Measurements from ENCODE around the gene POLR2I. TPM values are rescaled to one million over a fixed set of nuclear protein-coding genes. Genes with fewer than 3 reads are reported as not detected.

Gene POLR2I
- polyA plus RNA-seq, 1 of the 3 experiments (the other 2 are of a cell fraction): 140 TPM

GRCh38 chr19:36089847-36090246 is 24.8 kb downstream of the POLR2I start (continued):
- no peak for TF ChIP-seq MEF2A (IDR thresholded peaks at IDR 0.05; ENCODE audit: borderline replicate concordance, low read depth)
- TF ChIP-seq POLR2AphosphoS5 (IDR thresholded peaks at IDR 0.05; ENCODE audit: low read depth, low read length): no peak
- no peak for TF ChIP-seq TEAD4 (IDR thresholded peaks at IDR 0.05; ENCODE audit: borderline replicate concordance, insufficient read depth)
- no peak for TF ChIP-seq TCF12 (IDR thresholded peaks at IDR 0.05)
- no peak for TF ChIP-seq FOXM1 (IDR thresholded peaks at IDR 0.05; ENCODE audit: low read depth)
- TF ChIP-seq, protein P1, sequence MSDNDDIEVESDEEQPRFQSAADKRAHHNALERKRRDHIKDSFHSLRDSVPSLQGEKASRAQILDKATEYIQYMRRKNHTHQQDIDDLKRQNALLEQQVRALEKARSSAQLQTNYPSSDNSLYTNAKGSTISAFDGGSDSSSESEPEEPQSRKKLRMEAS (IDR thresholded peaks at IDR 0.05; ENCODE audit: low read depth): no peak
- no peak for TF ChIP-seq JUND (IDR thresholded peaks at IDR 0.05)

DNA sequence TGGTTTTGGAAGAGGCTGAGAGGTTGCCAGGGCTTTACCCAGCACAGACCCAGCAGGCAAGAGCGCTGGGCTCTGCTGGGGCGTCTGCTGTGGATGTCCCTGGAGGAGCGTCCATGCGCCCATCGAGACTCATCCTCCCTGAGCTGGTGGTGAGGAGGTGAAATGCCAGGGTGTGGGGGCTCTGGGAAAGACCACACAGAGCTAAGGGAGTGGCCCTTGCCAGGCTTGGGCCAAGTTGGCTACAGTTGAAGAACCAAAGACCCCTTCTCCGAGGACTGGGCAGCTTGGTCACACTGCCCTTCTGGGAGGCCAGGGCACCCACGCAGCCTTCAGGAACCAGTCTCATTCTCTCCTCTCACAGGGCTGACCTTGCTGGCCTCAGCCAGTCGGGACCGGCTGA is 28.3 kb downstream of the POLR2I start:
- no peaks in the 10 kb centered on the region for H3F3A ChIP-seq (replicated peaks; ENCODE audit: insufficient read depth)
- CTCF ChIA-PET: no interaction called here
- H4K20me1 ChIP-seq (ENCODE audit: insufficient read depth): no peaks in the 10 kb centered on the region
- no peak for DNase-seq
- H3K36me3 ChIP-seq (replicated peaks in 1 of 2; ENCODE audit: control insufficient read depth in 1 of 2, insufficient read depth in 2 of 2, low read length in 1 of 2): peaks cover 3 to 17% of the 10 kb centered on the region in 2 experiments
- H3K27me3 ChIP-seq (ENCODE audit: insufficient read depth): no peaks in the 10 kb centered on the region
- 93% methylated on average over 9 of the region's 9 CpGs for WGBS (ENCODE audit: low lambda C conversion rate)
- H3K4me2 ChIP-seq: no peak overlapping the region
- no peaks in the 10 kb centered on the region for H3K4me1 ChIP-seq (ENCODE audit: control insufficient read depth in 1 of 2, insufficient read depth in 2 of 2, low read depth in 1 of 2, low read length in 1 of 2)
- no peak overlapping the region for H3K9ac ChIP-seq
- no peak overlapping the region for H3K4me3 ChIP-seq (ENCODE audit: low read depth in 2 of 2, low read length in 1 of 2)
- POLR2A ChIA-PET: no interaction called here
- no peak overlapping the region for H3K27ac ChIP-seq (ENCODE audit: low read depth in 2 of 2, low read length in 1 of 2)
- no peaks in the 10 kb centered on the region for H3K9me3 ChIP-seq
- H2AFZ ChIP-seq (ENCODE audit: low read depth): no peak overlapping the region
- TF ChIP-seq POLR2AphosphoS5 (IDR thresholded peaks at IDR 0.05; ENCODE audit: low read depth, low read length) (no peak), CHD2 (IDR thresholded peaks at IDR 0.05; ENCODE audit: low read length, partially characterized antibody) (no peak), GATA2 (CRISPR knock-in tag; IDR thresholded peaks at IDR 0.05) (no peak), SIN3A (IDR thresholded peaks at IDR 0.05; ENCODE audit: borderline replicate concordance, low read depth, low read length) (no peak)
- TF ChIP-seq, protein P1 (IDR thresholded peaks at IDR 0.05; ENCODE audit: low read depth): no peak
- TF ChIP-seq, protein P2, sequence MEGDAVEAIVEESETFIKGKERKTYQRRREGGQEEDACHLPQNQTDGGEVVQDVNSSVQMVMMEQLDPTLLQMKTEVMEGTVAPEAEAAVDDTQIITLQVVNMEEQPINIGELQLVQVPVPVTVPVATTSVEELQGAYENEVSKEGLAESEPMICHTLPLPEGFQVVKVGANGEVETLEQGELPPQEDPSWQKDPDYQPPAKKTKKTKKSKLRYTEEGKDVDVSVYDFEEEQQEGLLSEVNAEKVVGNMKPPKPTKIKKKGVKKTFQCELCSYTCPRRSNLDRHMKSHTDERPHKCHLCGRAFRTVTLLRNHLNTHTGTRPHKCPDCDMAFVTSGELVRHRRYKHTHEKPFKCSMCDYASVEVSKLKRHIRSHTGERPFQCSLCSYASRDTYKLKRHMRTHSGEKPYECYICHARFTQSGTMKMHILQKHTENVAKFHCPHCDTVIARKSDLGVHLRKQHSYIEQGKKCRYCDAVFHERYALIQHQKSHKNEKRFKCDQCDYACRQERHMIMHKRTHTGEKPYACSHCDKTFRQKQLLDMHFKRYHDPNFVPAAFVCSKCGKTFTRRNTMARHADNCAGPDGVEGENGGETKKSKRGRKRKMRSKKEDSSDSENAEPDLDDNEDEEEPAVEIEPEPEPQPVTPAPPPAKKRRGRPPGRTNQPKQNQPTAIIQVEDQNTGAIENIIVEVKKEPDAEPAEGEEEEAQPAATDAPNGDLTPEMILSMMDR (IDR thresholded peaks at IDR 0.05): no peak
- H3K9me2 ChIP-seq: no peaks in the 10 kb centered on the region
- no peaks in the 10 kb centered on the region for H3K79me2 ChIP-seq (ENCODE audit: insufficient read depth)

DNA sequence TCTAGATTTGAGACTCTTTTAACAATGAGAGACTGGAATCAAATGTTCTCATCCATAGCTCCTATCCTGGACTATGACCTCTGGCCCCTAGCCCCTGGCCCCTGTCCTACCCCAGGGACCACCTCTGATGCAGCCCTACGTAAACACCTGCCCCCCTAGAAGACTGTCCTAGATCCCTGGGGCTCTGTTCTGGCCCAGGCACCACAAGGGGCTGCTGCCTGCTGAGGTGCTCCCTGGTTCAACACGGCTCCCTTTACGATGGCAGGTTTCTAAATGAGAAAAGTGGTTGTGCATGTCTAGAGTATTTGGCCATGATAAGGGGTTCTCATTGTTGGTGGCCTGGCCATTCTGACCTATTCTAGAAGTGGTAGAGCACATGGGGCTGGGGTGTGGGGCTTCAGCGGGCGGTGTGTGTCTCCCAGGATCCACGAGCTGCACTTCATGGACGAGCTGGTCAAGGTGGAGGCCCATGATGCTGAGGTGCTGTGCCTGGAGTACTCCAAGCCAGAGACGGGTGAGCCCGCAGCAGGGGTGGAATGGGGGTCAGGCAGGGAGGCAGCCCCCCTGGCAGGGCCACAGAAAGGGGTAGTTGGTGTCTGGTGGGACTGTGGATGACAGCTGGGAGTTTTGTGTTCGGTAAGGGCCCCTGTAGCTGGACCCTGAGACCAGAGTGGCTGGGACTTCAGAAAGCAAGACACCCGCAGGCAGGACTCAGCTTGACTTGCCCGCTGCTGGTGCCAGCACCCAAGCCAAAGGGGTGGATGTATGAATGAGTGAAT is 30.3 kb downstream of the POLR2I start:
- no peaks in the 10 kb centered on the region for H3F3A ChIP-seq (replicated peaks; ENCODE audit: insufficient read depth)
- no peak overlapping the region for H3K4me3 ChIP-seq (ENCODE audit: low read depth in 2 of 2, low read length in 1 of 2)
- H3K9me2 ChIP-seq: no peaks in the 10 kb centered on the region
- 97% methylated on average over 12 of the region's 12 CpGs for WGBS (ENCODE audit: low lambda C conversion rate)
- no peak overlapping the region for H3K27ac ChIP-seq (ENCODE audit: low read depth in 2 of 2, low read length in 1 of 2)
- H3K4me2 ChIP-seq: no peak overlapping the region
- H3K9me3 ChIP-seq: no peaks in the 10 kb centered on the region
- H2AFZ ChIP-seq (ENCODE audit: low read depth): no peak overlapping the region
- peaks cover 9 to 15% of the 10 kb centered on the region in 2 experiments for H3K36me3 ChIP-seq (replicated peaks in 1 of 2; ENCODE audit: control insufficient read depth in 1 of 2, insufficient read depth in 2 of 2, low read length in 1 of 2)
- no peaks in the 10 kb centered on the region for H3K27me3 ChIP-seq (ENCODE audit: insufficient read depth)
- CTCF ChIA-PET: interaction anchor here (0.8 kb wide), 1 partner anchor 23 kb away, joined by 3 read pairs; no protein-coding TSS in a partner anchor
- no peak overlapping the region for H3K9ac ChIP-seq
- H4K20me1 ChIP-seq (ENCODE audit: insufficient read depth): no peaks in the 10 kb centered on the region
- POLR2A ChIA-PET: no interaction called here
- no peak for DNase-seq
- no peaks in the 10 kb centered on the region for H3K79me2 ChIP-seq (ENCODE audit: insufficient read depth)
- H3K4me1 ChIP-seq (ENCODE audit: control insufficient read depth in 1 of 2, insufficient read depth in 2 of 2, low read depth in 1 of 2, low read length in 1 of 2): no peaks in the 10 kb centered on the region
- no peak for TF ChIP-seq GATA2 (CRISPR knock-in tag; IDR thresholded peaks at IDR 0.05)
- TF ChIP-seq GABPA (IDR thresholded peaks at IDR 0.05; ENCODE audit: low read depth): no peak
- TF ChIP-seq, protein P3, sequence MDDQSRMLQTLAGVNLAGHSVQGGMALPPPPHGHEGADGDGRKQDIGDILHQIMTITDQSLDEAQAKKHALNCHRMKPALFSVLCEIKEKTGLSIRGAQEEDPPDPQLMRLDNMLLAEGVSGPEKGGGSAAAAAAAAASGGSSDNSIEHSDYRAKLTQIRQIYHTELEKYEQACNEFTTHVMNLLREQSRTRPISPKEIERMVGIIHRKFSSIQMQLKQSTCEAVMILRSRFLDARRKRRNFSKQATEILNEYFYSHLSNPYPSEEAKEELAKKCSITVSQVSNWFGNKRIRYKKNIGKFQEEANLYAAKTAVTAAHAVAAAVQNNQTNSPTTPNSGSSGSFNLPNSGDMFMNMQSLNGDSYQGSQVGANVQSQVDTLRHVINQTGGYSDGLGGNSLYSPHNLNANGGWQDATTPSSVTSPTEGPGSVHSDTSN (IDR thresholded peaks at IDR 0.05): no peak
- TF ChIP-seq, protein P1 (IDR thresholded peaks at IDR 0.05; ENCODE audit: low read depth): no peak

Measured in SK-N-SH (cell line).